SK-N-MC (cell line): ENCODE results near the gene CDK11B.
A peak's percentile ranks its signal among the peaks of the same experiment; 100 is the strongest.
"Not testable (repeated sequence)": the region's sequence is repeated elsewhere in the genome, so short reads cannot be mapped to it uniquely, and the experiment has no call there.

ENCODE experiments used
- DNase-seq: peaks from one replicate; pipeline ENCODE4 v3.0.0-alpha.2; 2011; ENCODE audit warnings: low read depth, low spot score
- H3K27ac ChIP-seq: fragments of 200-600 bp; sonication (generic); 2 replicates; pipeline ENCODE4 v1.5.1; 2016; ENCODE audit warnings: mixed run types
- H3K36me3 ChIP-seq: fragments of 200-600 bp; sonication (generic); 2 replicates; pipeline ENCODE4 v1.6.1; 2017; ENCODE audit warnings: antibody characterized with exemption, low read length, mixed read lengths; ENCODE audit not compliant: insufficient read depth
- H3K4me3 ChIP-seq: fragments of 200-600 bp; sonication (generic); 2 replicates; pipeline ENCODE4 v1.5.1; 2016
- H3K9ac ChIP-seq: fragments of 200-600 bp; sonication (generic); 2 replicates; pipeline ENCODE4 v1.8.0; 2017; ENCODE audit warnings: mixed run types, mixed read lengths; ENCODE audit not compliant: insufficient read length
- H3K9me3 ChIP-seq: fragments of 200-600 bp; sonication (generic); 2 replicates; pipeline ENCODE4 v1.6.1; 2017; ENCODE audit warnings: low read depth, mild to moderate bottlenecking, antibody characterized with exemption, low read length, moderate library complexity, mixed read lengths
- EZH2 ChIP-seq: fragments of 200-600 bp; sonication (generic); IDR thresholded peaks from one replicate; pipeline ENCODE4 v1.6.1; 2017; ENCODE audit warnings: antibody characterized with exemption
- FOXP2 ChIP-seq: optimal IDR thresholded peaks from 2 replicates; pipeline ENCODE3; 2011; ENCODE audit warnings: mild to moderate bottlenecking, moderate library complexity; ENCODE audit not compliant: insufficient read depth; ENCODE audit errors: extremely low read length, control extremely low read depth
- POLR2AphosphoS5 ChIP-seq: IDR thresholded peaks from 2 replicates; pipeline ENCODE4 v1.6.1; 2012; ENCODE audit warnings: mild to moderate bottlenecking, low read depth, low read length, borderline replicate concordance

CDK11B gene

DNA sequence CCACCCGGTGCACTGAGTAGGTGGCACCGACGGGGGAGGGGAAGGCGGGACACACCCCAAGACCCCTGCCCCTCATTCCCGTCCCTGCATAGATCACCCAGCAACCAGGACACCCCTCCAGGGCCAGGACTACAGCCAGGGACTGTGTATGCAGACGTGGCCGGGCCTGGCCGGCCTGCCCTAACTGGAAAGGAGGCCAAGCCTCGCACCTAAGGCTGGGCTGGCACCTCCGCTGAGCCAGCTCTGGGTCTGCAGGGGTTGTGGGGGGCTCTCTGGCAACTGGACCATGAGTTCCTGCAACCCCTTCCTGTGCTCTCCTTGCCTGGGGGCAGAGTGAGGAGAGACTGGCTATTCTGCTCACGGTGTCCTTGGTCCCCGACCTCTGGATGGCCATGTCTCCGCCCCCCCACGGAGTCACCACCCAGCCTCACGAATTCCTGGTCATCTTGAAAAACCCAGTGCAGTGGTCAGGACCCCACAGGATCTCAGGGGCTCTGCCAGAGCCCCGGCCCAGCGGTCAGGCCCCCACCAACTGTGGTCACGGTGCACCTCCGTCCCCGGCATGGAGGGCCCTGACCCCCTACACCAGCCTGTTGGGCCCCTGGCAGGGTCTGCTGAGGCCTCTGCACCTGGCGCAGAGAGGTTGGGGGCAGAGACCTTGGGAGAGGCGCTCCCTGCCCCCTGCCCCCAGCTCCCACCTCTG lies 57.8 kb downstream of the CDK11B start:
- H3K9ac ChIP-seq, result no peak overlapping the region
- H3K9me3 ChIP-seq, result no peaks in the 10 kb centered on the region
- no peaks in the 10 kb centered on the region for H3K36me3 ChIP-seq
- TF ChIP-seq EZH2 (no peak), FOXP2 (no peak), POLR2AphosphoS5 (no peak)
- no peak for DNase-seq
- H3K27ac ChIP-seq, result no peak overlapping the region
- H3K4me3 ChIP-seq, result no peak overlapping the region; the same call in 1 of the 2 replicates

DNA sequence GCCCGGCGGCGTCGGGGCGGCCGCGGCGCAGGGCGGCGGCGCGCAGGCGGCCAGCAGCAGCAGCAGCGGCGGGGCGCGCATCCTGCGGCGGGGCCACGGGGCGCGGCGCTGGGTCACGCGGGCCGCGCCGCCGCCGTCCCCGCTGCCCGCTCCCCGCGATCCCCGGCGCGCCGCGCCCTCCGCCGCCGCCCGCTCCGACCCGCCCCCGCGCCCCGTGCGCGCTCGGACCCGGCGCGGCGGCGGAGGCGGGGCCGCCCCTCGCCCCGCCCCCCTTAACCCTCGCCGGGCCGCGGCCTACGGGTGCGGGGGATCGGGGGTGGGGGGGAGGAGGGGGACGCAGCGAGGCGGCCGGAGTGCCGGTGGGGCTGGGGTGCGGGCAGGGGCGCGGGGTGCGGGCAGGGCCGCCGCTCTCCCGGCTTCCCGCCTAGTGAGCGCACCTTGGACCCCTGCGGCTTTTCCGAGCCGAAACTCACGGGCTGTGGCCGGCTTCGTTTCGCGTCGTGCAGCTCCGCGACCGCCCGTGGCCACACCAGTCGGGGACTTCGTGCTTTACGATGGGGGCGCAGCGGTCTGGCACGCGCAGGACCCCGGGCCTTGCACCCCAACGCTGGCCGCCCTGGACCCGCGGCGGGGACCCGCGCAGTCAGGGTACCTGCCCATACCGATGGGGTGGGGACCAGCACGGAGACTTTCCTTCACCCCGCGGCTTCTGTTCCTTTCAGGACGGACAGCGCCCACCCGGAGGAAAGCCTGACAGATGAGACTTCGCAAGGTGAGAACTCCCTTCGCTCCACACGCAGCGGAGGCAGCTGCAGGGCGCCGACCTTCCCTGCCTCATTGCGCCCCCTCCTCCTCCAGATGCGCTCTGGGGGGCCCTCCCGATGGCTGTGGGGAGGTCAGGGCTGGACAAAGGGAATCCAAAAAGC lies 58.6 kb downstream of the CDK11B start, which contains the start of gene FNDC10:
Gene FNDC10, minus strand, starts transcription at position 201 of the 926 bp plus-strand sequence. Its CDS starts 120 bp downstream, at position 81.
- Histone ChIP-seq H3K9me3 (no peaks in the 10 kb centered on the region), H3K9ac (no peak within 1 kb of the TSS), H3K4me3 (peak within 1 kb of the TSS; percentile 65), H3K36me3 (no peaks in the 10 kb centered on the region), H3K27ac (no peak within 1 kb of the TSS)
- TF ChIP-seq POLR2AphosphoS5 (no peak), EZH2 (no peak), FOXP2 (no peak)
- DNase-seq, result no peak

DNA sequence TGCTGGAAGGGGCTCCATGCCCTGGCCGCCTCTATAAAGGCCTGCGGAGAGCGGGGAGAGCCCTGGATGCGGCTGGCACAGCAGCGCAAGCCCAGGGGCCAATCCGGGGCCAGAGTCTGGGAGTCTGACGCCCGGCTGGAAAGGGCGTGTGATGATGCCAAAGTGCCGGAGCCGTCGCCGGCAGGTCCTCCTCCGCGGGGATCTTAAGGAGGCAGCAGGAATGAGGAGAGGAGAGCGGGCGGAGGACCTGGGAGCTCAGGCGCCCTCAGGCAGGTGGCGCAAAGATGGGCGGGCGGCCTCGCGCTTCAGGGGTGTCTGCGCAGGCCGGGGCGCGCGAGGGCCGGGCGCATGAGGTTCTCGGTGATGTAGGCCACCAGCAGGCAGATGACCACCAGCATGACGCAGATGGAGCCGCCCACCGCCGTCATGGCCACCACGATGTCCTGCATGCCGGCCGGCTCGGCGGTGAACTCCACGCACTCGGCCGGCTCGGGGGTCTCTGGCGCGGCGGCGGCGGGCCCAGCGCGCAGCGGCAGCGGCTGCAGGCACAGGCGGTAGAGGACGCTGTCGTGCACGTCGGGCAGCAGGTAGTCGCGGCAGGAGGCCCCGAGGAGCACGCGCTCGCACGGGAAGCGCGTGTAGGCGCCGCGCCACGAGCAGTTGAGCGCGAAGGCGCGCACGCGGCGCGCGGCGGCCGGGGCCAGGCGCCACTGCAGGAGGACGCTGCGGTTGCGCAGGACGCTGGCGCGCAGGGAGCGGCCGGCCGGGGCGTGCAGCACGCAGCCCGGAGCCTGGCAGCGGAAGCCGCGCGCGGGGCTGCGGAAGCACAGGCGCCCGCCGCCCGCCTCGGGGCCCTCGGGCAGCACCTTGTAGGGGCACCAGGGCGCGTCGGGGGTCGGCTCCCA lies 59.5 kb downstream of the CDK11B start:
- DNase-seq, result no peak
- Histone ChIP-seq H3K27ac (no peak overlapping the region), H3K9me3 (no peaks in the 10 kb centered on the region), H3K9ac (no peak overlapping the region), H3K36me3 (no peaks in the 10 kb centered on the region), H3K4me3 (peak overlapping the region; percentile 62)
- TF ChIP-seq EZH2 (no peak), POLR2AphosphoS5 (no peak), FOXP2 (no peak)

DNA sequence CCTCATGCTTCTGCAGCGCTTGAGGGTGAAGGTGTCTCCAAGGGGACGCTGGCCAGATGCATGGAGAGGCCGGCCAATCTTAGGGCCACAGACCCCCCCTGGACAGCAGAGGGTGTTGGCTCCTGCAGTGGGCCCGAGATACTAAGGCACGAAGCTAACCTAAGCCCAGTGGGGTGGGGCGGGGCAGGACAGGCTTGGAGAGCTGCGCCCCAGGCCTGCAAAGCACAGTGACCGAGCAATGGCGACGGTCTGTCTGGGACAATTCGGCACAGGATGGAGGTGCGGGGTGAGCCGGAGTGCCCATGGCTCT lies 60.1 kb downstream of the CDK11B start:
- H3K4me3 ChIP-seq, result no peak overlapping the region
- no peak overlapping the region for H3K27ac ChIP-seq
- no peak for DNase-seq
- H3K9ac ChIP-seq, result no peak overlapping the region
- H3K9me3 ChIP-seq, result no peaks in the 10 kb centered on the region
- H3K36me3 ChIP-seq, result no peaks in the 10 kb centered on the region
- TF ChIP-seq EZH2 (no peak), FOXP2 (no peak), POLR2AphosphoS5 (no peak)

DNA sequence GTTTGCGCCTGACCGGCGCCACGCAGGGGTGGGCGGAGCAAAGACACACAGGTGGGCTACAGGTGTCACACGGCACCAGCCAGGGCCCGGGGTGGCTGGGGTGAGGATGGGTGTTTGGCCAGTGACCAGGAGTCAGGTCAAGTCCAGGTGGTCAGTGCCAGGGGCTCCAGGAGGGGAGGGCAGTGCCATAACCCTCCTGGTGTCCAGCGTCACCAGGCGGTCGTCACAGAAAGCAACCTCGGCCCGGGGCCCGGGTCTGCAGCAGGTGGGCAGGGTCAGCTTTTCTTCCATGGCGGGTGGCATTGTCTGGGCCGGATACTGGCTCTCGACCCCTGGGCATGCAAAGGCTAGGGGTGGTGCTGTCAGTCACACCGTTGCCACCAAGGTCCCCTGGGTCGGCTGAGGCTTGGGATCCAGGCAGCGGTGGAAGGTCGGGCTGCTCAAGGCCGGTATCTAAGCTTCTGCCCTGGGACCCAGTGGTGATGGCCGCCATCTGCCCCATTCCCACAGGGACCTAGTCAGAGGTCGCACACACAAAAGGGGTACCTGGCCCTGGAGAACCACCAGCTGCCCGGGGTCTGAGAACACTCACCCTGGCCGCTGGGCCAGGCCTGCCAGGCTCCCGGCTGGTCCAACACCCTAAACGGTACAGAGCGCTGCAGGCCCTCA lies 60.6 kb downstream of the CDK11B start:
- DNase-seq, result no peak
- no peak for TF ChIP-seq FOXP2
- TF ChIP-seq EZH2, result no peak
- TF ChIP-seq POLR2AphosphoS5, result no peak
- Histone ChIP-seq H3K27ac (no peak overlapping the region), H3K9ac (no peak overlapping the region), H3K4me3 (no peak overlapping the region), H3K36me3 (no peaks in the 10 kb centered on the region), H3K9me3 (no peaks in the 10 kb centered on the region)

DNA sequence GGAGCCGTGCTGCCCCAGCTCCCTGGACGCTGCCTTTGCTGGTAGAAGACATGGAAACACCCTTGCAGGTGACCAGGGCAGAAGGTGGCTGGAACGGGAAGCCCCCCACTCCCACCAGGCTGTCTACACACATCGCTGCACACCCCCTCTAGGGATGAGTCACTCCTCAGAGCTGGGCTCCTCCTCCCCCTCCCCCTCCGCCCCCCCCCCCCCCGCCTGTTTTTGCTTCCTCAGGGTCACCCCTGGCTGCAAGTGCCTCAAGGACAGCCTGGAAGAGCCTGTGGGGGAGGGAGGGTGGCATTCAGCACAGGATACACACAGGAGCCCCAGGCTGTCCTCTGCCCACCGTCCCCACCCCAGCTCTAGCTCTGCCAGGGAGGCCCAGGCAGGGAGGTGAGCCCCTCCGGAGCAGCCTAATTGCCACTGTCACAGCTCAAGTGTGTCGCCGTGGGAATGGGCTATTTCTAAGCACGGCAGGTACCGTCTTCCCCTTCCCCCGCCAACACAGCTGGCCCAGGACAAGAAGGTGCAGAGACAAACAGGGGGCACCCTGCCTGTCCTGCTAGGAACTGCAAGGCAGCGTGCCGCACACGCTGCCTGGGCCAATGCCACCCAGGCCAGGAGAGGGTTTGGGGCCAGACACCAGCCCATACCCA lies 61.4 kb downstream of the CDK11B start:
- Histone ChIP-seq H3K9ac (no peak overlapping the region), H3K4me3 (no peak overlapping the region), H3K9me3 (no peaks in the 10 kb centered on the region), H3K36me3 (no peaks in the 10 kb centered on the region), H3K27ac (no peak overlapping the region)
- TF ChIP-seq FOXP2, result no peak
- no peak for TF ChIP-seq POLR2AphosphoS5
- no peak for TF ChIP-seq EZH2
- no peak for DNase-seq

DNA sequence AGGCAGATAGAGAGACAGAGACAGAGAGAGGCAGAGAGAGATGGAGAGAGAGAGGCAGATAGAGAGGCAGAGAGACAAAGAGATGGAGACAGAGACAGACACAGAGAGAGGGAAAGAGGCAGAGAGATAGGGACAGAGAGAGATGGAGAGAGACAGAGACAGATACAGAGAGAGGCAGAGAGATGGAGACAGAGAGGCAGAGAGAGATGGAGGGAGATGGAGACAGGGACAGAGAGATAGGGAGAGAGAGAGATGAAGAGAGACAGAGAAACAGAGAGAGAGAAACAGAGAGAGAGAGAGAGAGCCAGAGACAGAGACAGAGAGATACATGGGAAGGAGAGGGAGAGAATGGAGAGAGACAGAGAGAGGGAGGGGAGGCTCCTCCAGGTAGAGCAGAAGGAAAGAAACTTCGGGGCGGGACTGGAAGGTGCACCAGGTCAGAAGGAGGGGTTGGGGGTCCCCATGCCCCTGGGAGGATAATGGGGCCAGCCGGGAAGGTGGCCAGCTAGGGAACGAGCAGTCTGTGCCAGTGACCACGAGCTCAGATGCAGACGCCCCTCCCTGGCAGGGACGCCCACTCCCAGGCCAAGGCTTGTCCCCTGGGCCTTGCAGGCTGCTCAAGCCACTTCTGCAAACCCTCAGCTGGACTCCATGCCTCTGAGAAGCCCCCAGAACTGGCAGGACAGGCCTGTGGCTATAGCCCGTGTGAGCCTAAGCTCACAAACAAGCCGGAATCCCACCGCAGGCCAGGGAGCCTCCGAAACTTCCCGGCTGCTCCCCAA lies 62.1 kb downstream of the CDK11B start:
- TF ChIP-seq POLR2AphosphoS5, result no peak
- TF ChIP-seq EZH2, result no peak
- TF ChIP-seq FOXP2, result no peak
- no peak for DNase-seq
- Histone ChIP-seq H3K9me3 (no peaks in the 10 kb centered on the region), H3K9ac (no peak overlapping the region), H3K4me3 (no peak overlapping the region), H3K36me3 (no peaks in the 10 kb centered on the region), H3K27ac (no peak overlapping the region)

DNA sequence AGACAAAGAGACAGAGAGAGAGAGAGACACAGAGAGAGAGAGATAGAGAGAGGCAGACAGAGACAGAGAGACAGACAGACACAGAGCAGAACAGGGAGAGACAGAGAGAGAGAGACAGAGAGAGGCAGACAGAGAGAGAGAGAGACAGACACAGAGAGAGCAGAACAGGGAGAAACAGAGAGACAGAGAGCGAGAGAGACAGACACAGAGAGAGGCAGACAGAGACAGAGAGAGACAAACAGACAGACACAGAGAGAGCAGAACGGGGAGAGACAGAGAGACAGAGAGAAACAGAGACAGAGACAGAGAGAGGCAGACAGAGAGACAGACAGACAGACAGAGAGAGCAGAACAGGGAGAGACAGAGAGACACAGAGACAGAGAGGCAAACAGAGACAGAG lies 63.5 kb downstream of the CDK11B start:
- not testable (repeated sequence) for H3K9ac ChIP-seq

More for the DNA sequence above, 63.5 kb downstream of the CDK11B start:
- not testable (repeated sequence) for H3K9me3 ChIP-seq, H3K27ac ChIP-seq, H3K4me3 ChIP-seq, DNase-seq, H3K36me3 ChIP-seq
